ENCODE results near the gene MMP8.

Gene MMP8

GRCh38 chr11:102724904-102725500 lies at the start of gene MMP8:
TSS of gene MMP8 (minus strand) at chr11:102724954. CDS start at chr11:102724855, 99 bp downstream.
- Histone ChIP-seq H3K4me3 (no peak within 1 kb of the TSS), H3K9me3 (no peaks in the 10 kb centered on the region), H3K4me1 (no peaks in the 10 kb centered on the region), H3K27me3 (ENCODE audit: low read depth) (no peaks in the 10 kb centered on the region), H3K36me3 (replicated peaks) (no peaks in the 10 kb centered on the region)
- in situ Hi-C loops (cut with MboI; ENCODE audit: low sequenced_read_pairs) = no loop called here
- DNase-seq (ENCODE audit: low spot score in 2 of 2) = no peak

- in situ Hi-C loops (cut with MboI; ENCODE audit: low sequenced_read_pairs) = no loop called here
- Histone ChIP-seq H3K4me3 (no peak overlapping the region), H3K4me1 (no peaks in the 10 kb centered on the region), H3K27me3 (ENCODE audit: low read depth) (peaks cover 2% of the 10 kb centered on the region; the same call in 1 of the 2 replicates), H3K9me3 (no peaks in the 10 kb centered on the region), H3K36me3 (replicated peaks) (no peaks in the 10 kb centered on the region)
- no peak for DNase-seq (ENCODE audit: low spot score in 2 of 2)
Observed at GRCh38 chr11:102773386-102773785, 48.6 kb upstream of the MMP8 start.

- Histone ChIP-seq H3K27me3 (ENCODE audit: low read depth) (no peaks in the 10 kb centered on the region; the same call in 1 of the 2 replicates), H3K9me3 (no peaks in the 10 kb centered on the region), H3K4me3 (no peak overlapping the region), H3K36me3 (replicated peaks) (no peaks in the 10 kb centered on the region), H3K4me1 (no peaks in the 10 kb centered on the region)
- no peak for DNase-seq (ENCODE audit: low spot score in 2 of 2)
- in situ Hi-C loops (cut with MboI; ENCODE audit: low sequenced_read_pairs) = no loop called here
Observed at GRCh38 chr11:102771351-102771750, 46.6 kb upstream of the MMP8 start.

GRCh38 chr11:102770191-102770590 lies 45.4 kb upstream of the MMP8 start:
- DNase-seq (ENCODE audit: low spot score in 2 of 2) = no peak
- Histone ChIP-seq H3K36me3 (replicated peaks) (no peaks in the 10 kb centered on the region), H3K4me1 (no peaks in the 10 kb centered on the region), H3K4me3 (no peak overlapping the region), H3K9me3 (no peaks in the 10 kb centered on the region), H3K27me3 (ENCODE audit: low read depth) (no peaks in the 10 kb centered on the region)
- in situ Hi-C loops (cut with MboI; ENCODE audit: low sequenced_read_pairs) = no loop called here

- H3K27me3 ChIP-seq (ENCODE audit: low read depth) = no peaks in the 10 kb centered on the region
- no peak overlapping the region for H3K4me3 ChIP-seq
- in situ Hi-C loops (cut with MboI; ENCODE audit: low sequenced_read_pairs) = no loop called here
- no peak for DNase-seq (ENCODE audit: low spot score in 2 of 2)
- H3K4me1 ChIP-seq = no peaks in the 10 kb centered on the region
- H3K36me3 ChIP-seq (replicated peaks) = no peaks in the 10 kb centered on the region
- no peaks in the 10 kb centered on the region for H3K9me3 ChIP-seq
Observed at GRCh38 chr11:102767800-102768199, 43.0 kb upstream of the MMP8 start.

- no peak for DNase-seq (ENCODE audit: low spot score in 2 of 2)
- in situ Hi-C loops (cut with MboI; ENCODE audit: low sequenced_read_pairs) = no loop called here
- H3K4me3 ChIP-seq = no peak overlapping the region
- no peaks in the 10 kb centered on the region for H3K36me3 ChIP-seq (replicated peaks)
- no peaks in the 10 kb centered on the region; the same call in 1 of the 2 replicates for H3K27me3 ChIP-seq (ENCODE audit: low read depth)
- H3K9me3 ChIP-seq = no peaks in the 10 kb centered on the region
- no peaks in the 10 kb centered on the region for H3K4me1 ChIP-seq
Observed at GRCh38 chr11:102763440-102763839, 38.7 kb upstream of the MMP8 start.

- Histone ChIP-seq H3K27me3 (ENCODE audit: low read depth) (no peaks in the 10 kb centered on the region; the same call in 1 of the 2 replicates), H3K36me3 (replicated peaks) (no peaks in the 10 kb centered on the region), H3K4me3 (no peak overlapping the region), H3K9me3 (no peaks in the 10 kb centered on the region), H3K4me1 (no peaks in the 10 kb centered on the region)
- no peak for DNase-seq (ENCODE audit: low spot score in 2 of 2)
- in situ Hi-C loops (cut with MboI; ENCODE audit: low sequenced_read_pairs) = no loop called here
Observed at GRCh38 chr11:102762361-102762767, 37.6 kb upstream of the MMP8 start.

- in situ Hi-C loops (cut with MboI; ENCODE audit: low sequenced_read_pairs) = no loop called here
- Histone ChIP-seq H3K27me3 (ENCODE audit: low read depth) (no peaks in the 10 kb centered on the region; the same call in 1 of the 2 replicates), H3K4me1 (no peaks in the 10 kb centered on the region), H3K36me3 (replicated peaks) (no peaks in the 10 kb centered on the region), H3K9me3 (no peaks in the 10 kb centered on the region), H3K4me3 (no peak overlapping the region)
- no peak for DNase-seq (ENCODE audit: low spot score in 2 of 2)
Observed at GRCh38 chr11:102761646-102762238, 37.0 kb upstream of the MMP8 start.

- in situ Hi-C loops (cut with MboI; ENCODE audit: low sequenced_read_pairs) = no loop called here
- Histone ChIP-seq H3K4me3 (no peak overlapping the region), H3K27me3 (ENCODE audit: low read depth) (no peaks in the 10 kb centered on the region; the same call in 1 of the 2 replicates), H3K36me3 (replicated peaks) (no peaks in the 10 kb centered on the region), H3K9me3 (no peaks in the 10 kb centered on the region), H3K4me1 (no peaks in the 10 kb centered on the region; the same call in 1 of the 2 replicates)
- DNase-seq (ENCODE audit: low spot score in 2 of 2) = no peak
Observed at GRCh38 chr11:102760344-102761035, 35.7 kb upstream of the MMP8 start.

- no peak overlapping the region for H3K4me3 ChIP-seq
- DNase-seq (ENCODE audit: low spot score in 2 of 2) = no peak
- no peaks in the 10 kb centered on the region; the same call in 1 of the 2 replicates for H3K27me3 ChIP-seq (ENCODE audit: low read depth)
- H3K4me1 ChIP-seq = no peaks in the 10 kb centered on the region; the same call in 1 of the 2 replicates
- no peaks in the 10 kb centered on the region for H3K36me3 ChIP-seq (replicated peaks)
- in situ Hi-C loops (cut with MboI; ENCODE audit: low sequenced_read_pairs) = no loop called here
- H3K9me3 ChIP-seq = no peaks in the 10 kb centered on the region
Observed at GRCh38 chr11:102757823-102758549, 33.2 kb upstream of the MMP8 start.

GRCh38 chr11:102753267-102753666 lies 28.5 kb upstream of the MMP8 start:
- in situ Hi-C loops (cut with MboI; ENCODE audit: low sequenced_read_pairs) = no loop called here
- DNase-seq (ENCODE audit: low spot score in 2 of 2) = no peak
- Histone ChIP-seq H3K36me3 (replicated peaks) (no peaks in the 10 kb centered on the region), H3K27me3 (ENCODE audit: low read depth) (no peaks in the 10 kb centered on the region), H3K4me3 (no peak overlapping the region), H3K4me1 (no peaks in the 10 kb centered on the region; the same call in 1 of the 2 replicates), H3K9me3 (no peaks in the 10 kb centered on the region)

- in situ Hi-C loops (cut with MboI; ENCODE audit: low sequenced_read_pairs) = no loop called here
- no peaks in the 10 kb centered on the region for H3K36me3 ChIP-seq (replicated peaks)
- no peaks in the 10 kb centered on the region for H3K27me3 ChIP-seq (ENCODE audit: low read depth)
- no peak overlapping the region for H3K4me3 ChIP-seq
- DNase-seq (ENCODE audit: low spot score in 2 of 2) = no peak
- H3K4me1 ChIP-seq = no peaks in the 10 kb centered on the region; the same call in 1 of the 2 replicates
- H3K9me3 ChIP-seq = no peaks in the 10 kb centered on the region
Observed at GRCh38 chr11:102751673-102752072, 26.9 kb upstream of the MMP8 start.

GRCh38 chr11:102749101-102749722 lies 24.5 kb upstream of the MMP8 start:
- DNase-seq (ENCODE audit: low spot score in 2 of 2) = no peak
- Histone ChIP-seq H3K9me3 (no peaks in the 10 kb centered on the region), H3K4me3 (no peak overlapping the region), H3K4me1 (no peaks in the 10 kb centered on the region), H3K36me3 (replicated peaks) (no peaks in the 10 kb centered on the region), H3K27me3 (ENCODE audit: low read depth) (no peaks in the 10 kb centered on the region)
- in situ Hi-C loops (cut with MboI; ENCODE audit: low sequenced_read_pairs) = no loop called here
